ENCODE data around the gene MRPS16. TPM values are rescaled to one million over a fixed set of nuclear protein-coding genes. Genes with fewer than 3 reads are reported as not detected.
"Not testable (repeated sequence)": the region's sequence is repeated elsewhere in the genome, so short reads cannot be mapped to it uniquely, and the experiment has no call there.

The MRPS16 gene
- total and polyA plus RNA-seq, 2 experiments from 2014 or later: 58.7 to 105 TPM

- no peaks in the 10 kb centered on the region for H3K36me3 ChIP-seq (replicated peaks; ENCODE audit: insufficient read depth, low read depth)
- TF ChIP-seq, protein P1, sequence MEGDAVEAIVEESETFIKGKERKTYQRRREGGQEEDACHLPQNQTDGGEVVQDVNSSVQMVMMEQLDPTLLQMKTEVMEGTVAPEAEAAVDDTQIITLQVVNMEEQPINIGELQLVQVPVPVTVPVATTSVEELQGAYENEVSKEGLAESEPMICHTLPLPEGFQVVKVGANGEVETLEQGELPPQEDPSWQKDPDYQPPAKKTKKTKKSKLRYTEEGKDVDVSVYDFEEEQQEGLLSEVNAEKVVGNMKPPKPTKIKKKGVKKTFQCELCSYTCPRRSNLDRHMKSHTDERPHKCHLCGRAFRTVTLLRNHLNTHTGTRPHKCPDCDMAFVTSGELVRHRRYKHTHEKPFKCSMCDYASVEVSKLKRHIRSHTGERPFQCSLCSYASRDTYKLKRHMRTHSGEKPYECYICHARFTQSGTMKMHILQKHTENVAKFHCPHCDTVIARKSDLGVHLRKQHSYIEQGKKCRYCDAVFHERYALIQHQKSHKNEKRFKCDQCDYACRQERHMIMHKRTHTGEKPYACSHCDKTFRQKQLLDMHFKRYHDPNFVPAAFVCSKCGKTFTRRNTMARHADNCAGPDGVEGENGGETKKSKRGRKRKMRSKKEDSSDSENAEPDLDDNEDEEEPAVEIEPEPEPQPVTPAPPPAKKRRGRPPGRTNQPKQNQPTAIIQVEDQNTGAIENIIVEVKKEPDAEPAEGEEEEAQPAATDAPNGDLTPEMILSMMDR (IDR thresholded peaks at IDR 0.05; ENCODE audit: poor library complexity): no peak
- TF ChIP-seq EZH2 (IDR thresholded peaks at IDR 0.05; ENCODE audit: borderline replicate concordance) (no peak), EZH2phosphoT487 (IDR thresholded peaks at IDR 0.05; ENCODE audit: low read depth, severe bottlenecking, unreplicated experiment) (no peak)
- H3K79me2 ChIP-seq: no peaks in the 10 kb centered on the region
- H3K9me3 ChIP-seq (ENCODE audit: low read depth): no peaks in the 10 kb centered on the region
- no peak for DNase-seq (ENCODE audit: low spot score)
- no peaks in the 10 kb centered on the region for H3K4me1 ChIP-seq (ENCODE audit: insufficient read depth)
- no peak overlapping the region for H2AFZ ChIP-seq
- no peaks in the 10 kb centered on the region for H4K20me1 ChIP-seq (ENCODE audit: insufficient read depth, poor library complexity, severe bottlenecking)
- H3K27me3 ChIP-seq: no peaks in the 10 kb centered on the region
- H3K27ac ChIP-seq: no peak overlapping the region
- WGBS (ENCODE audit: low lambda C conversion rate, missing lambda C conversion rate): 94% methylated on average over 9 of the region's 9 CpGs
- no peak overlapping the region for H3K4me3 ChIP-seq
- H3K9me2 ChIP-seq (replicated peaks; ENCODE audit: insufficient read depth): no peaks in the 10 kb centered on the region
- no peak overlapping the region for H3K4me2 ChIP-seq
Measured at GRCh38 chr10:73261362-73261995, 9.0 kb upstream of the MRPS16 start.

GRCh38 chr10:73258612-73259011 lies 6.2 kb upstream of the MRPS16 start:
- H3K36me3 ChIP-seq (replicated peaks; ENCODE audit: insufficient read depth, low read depth); H3K79me2 ChIP-seq; H3K4me3 ChIP-seq; H3K27me3 ChIP-seq; H3K4me1 ChIP-seq (ENCODE audit: insufficient read depth); H3K4me2 ChIP-seq; H3K27ac ChIP-seq; DNase-seq (ENCODE audit: low spot score); H4K20me1 ChIP-seq (ENCODE audit: insufficient read depth, poor library complexity, severe bottlenecking); H3K9me2 ChIP-seq (replicated peaks; ENCODE audit: insufficient read depth); H3K9me3 ChIP-seq (ENCODE audit: low read depth); H2AFZ ChIP-seq: not testable (repeated sequence)
- WGBS (ENCODE audit: low lambda C conversion rate, missing lambda C conversion rate): 95% methylated on average over 10 of the region's 10 CpGs

GRCh38 chr10:73253225-73253555 lies 746 bp upstream of the MRPS16 start:
- peak overlapping the region; percentile 96 for H3K27ac ChIP-seq
- H2AFZ ChIP-seq: peak overlapping the region; percentile 90
- WGBS (ENCODE audit: low lambda C conversion rate, missing lambda C conversion rate): 0% methylated on average over 4 of the region's 4 CpGs

DNA sequence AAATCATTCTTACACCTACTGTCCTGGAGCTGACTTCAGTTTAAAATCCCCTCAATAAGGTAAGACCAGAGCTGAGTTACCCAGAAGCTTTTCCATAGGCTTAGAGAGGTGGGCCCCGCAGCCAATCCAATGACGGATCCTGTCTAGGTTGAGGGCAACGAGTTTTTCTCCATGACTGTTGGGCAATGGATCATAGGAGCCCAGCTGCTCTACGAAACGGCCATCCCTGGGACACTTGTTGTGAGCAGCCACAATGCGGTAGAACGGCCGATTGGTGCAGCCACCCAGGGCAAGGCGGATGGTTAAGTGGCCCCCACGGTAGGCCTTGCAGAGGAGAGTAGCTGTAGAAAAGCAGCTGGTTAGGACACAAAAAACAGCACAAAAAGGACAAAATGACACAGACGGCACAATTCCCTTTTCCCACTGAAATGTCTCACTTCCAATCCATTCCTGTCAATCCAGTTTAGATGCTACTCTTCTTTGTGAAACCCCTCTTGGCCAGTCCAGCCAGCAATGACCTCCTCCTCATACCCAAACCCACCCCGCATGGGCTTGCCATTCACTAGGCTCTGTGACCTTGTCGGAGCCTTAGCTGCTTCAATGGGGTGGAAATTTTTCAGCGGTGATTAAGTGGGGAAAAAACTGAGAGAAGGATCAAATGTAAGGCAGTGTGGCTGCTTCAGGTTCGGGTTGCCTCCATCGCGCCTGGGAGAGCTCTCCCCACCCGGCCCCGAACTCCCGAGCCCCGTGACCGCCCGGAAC lies 580 bp downstream of the MRPS16 start:
- WGBS (ENCODE audit: low lambda C conversion rate, missing lambda C conversion rate): 19% methylated on average over 23 of the region's 23 CpGs
- H4K20me1 ChIP-seq (ENCODE audit: insufficient read depth, poor library complexity, severe bottlenecking): no peaks in the 10 kb centered on the region
- H3K9me3 ChIP-seq (ENCODE audit: low read depth): no peaks in the 10 kb centered on the region
- peak overlapping the region; percentile 80 for H3K4me3 ChIP-seq
- DNase-seq (ENCODE audit: low spot score): peak; percentile 38
- H2AFZ ChIP-seq: peak overlapping the region; percentile 89
- peak overlapping the region; percentile 97 for H3K4me2 ChIP-seq
- H3K27me3 ChIP-seq: no peaks in the 10 kb centered on the region
- H3K4me1 ChIP-seq (ENCODE audit: insufficient read depth): peaks cover 18% of the 10 kb centered on the region
- peak overlapping the region; percentile 96 for H3K27ac ChIP-seq
- no peaks in the 10 kb centered on the region for H3K36me3 ChIP-seq (replicated peaks; ENCODE audit: insufficient read depth, low read depth)
- no peak for TF ChIP-seq EZH2phosphoT487 (IDR thresholded peaks at IDR 0.05; ENCODE audit: low read depth, severe bottlenecking, unreplicated experiment)
- no peak for TF ChIP-seq EZH2 (IDR thresholded peaks at IDR 0.05; ENCODE audit: borderline replicate concordance)
- TF ChIP-seq, protein P1 (IDR thresholded peaks at IDR 0.05; ENCODE audit: poor library complexity): no peak
- no peaks in the 10 kb centered on the region for H3K9me2 ChIP-seq (replicated peaks; ENCODE audit: insufficient read depth)
- H3K79me2 ChIP-seq: peaks cover 55% of the 10 kb centered on the region

More at GRCh38 chr10:73253225-73253555, 746 bp upstream of the MRPS16 start:
- Histone ChIP-seq H3K9me3 (ENCODE audit: low read depth) (no peaks in the 10 kb centered on the region), H3K36me3 (replicated peaks; ENCODE audit: insufficient read depth, low read depth) (no peaks in the 10 kb centered on the region), H3K4me2 (peak overlapping the region; percentile 97), H3K4me3 (peak overlapping the region; percentile 80), H3K27me3 (no peaks in the 10 kb centered on the region), H3K9me2 (replicated peaks; ENCODE audit: insufficient read depth) (no peaks in the 10 kb centered on the region), H3K4me1 (ENCODE audit: insufficient read depth) (peaks cover 11% of the 10 kb centered on the region), H3K79me2 (peaks cover 48% of the 10 kb centered on the region), H4K20me1 (ENCODE audit: insufficient read depth, poor library complexity, severe bottlenecking) (no peaks in the 10 kb centered on the region)
- TF ChIP-seq, protein P1 (IDR thresholded peaks at IDR 0.05; ENCODE audit: poor library complexity): no peak
- peak; percentile 19 for DNase-seq (ENCODE audit: low spot score)

Data from hepatocyte (in vitro differentiated cells).